ENCODE measurements around the gene TMEM170A.
A peak's percentile ranks its signal among the peaks of the same experiment; 100 is the strongest.

TMEM170A gene

GRCh38 chr16:75497558-75497957, 33.1 kb upstream of the TMEM170A start:
- no peak overlapping the region for H3K27ac ChIP-seq
- TF ChIP-seq ZFX (IDR thresholded peaks at IDR 0.05) (no peak), CTCF (conservative IDR thresholded peaks at IDR 0.05) (no peak)

- H3K27ac ChIP-seq: no peak within 1 kb of the TSS
- TF ChIP-seq CTCF (conservative IDR thresholded peaks at IDR 0.05) (no peak), ZFX (IDR thresholded peaks at IDR 0.05) (no peak)
Observed at GRCh38 chr16:75495076-75495674, 30.7 kb upstream of the TMEM170A start, which contains the start of gene CHST6. CHST6 (minus strand) TSS chr16:75495441; CDS start chr16:75479828, 15,613 bp downstream.

- no peak overlapping the region for H3K27ac ChIP-seq
- TF ChIP-seq CTCF (conservative IDR thresholded peaks at IDR 0.05) (no peak), ZFX (IDR thresholded peaks at IDR 0.05) (no peak)
Observed at GRCh38 chr16:75494661-75495075, 30.2 kb upstream of the TMEM170A start.

GRCh38 chr16:75494184-75494583, 29.7 kb upstream of the TMEM170A start:
- TF ChIP-seq ZFX (IDR thresholded peaks at IDR 0.05): no peak
- H3K27ac ChIP-seq: no peak overlapping the region

GRCh38 chr16:75491876-75492275, 27.4 kb upstream of the TMEM170A start:
- no peak for TF ChIP-seq CTCF (conservative IDR thresholded peaks at IDR 0.05)
- TF ChIP-seq ZFX (IDR thresholded peaks at IDR 0.05): no peak
- H3K27ac ChIP-seq: peak overlapping the region; percentile 48

GRCh38 chr16:75488322-75488721, 23.8 kb upstream of the TMEM170A start:
- TF ChIP-seq CTCF (conservative IDR thresholded peaks at IDR 0.05) (no peak), ZFX (IDR thresholded peaks at IDR 0.05) (no peak)
- H3K27ac ChIP-seq: no peak overlapping the region

GRCh38 chr16:75486676-75487313, 22.3 kb upstream of the TMEM170A start:
- no peak overlapping the region for H3K27ac ChIP-seq
- TF ChIP-seq CTCF (conservative IDR thresholded peaks at IDR 0.05) (no peak), ZFX (IDR thresholded peaks at IDR 0.05) (no peak)

All from C4-2B (cell line).